ENCODE measurements around the gene SF3B1. TPM values are rescaled to one million over a fixed set of nuclear protein-coding genes. Genes with fewer than 3 reads are reported as not detected.

The SF3B1 gene
- total RNA-seq (2022; extraction: Qiagen RNA extraction): 130 to 151 TPM (median 131 TPM) in 5 replicates

GRCh38 chr2:197434541-197435513 is at the start of gene SF3B1:
Gene SF3B1 (minus strand): TSS chr2:197435028. CDS start chr2:197434999, 29 bp downstream.

DNA sequence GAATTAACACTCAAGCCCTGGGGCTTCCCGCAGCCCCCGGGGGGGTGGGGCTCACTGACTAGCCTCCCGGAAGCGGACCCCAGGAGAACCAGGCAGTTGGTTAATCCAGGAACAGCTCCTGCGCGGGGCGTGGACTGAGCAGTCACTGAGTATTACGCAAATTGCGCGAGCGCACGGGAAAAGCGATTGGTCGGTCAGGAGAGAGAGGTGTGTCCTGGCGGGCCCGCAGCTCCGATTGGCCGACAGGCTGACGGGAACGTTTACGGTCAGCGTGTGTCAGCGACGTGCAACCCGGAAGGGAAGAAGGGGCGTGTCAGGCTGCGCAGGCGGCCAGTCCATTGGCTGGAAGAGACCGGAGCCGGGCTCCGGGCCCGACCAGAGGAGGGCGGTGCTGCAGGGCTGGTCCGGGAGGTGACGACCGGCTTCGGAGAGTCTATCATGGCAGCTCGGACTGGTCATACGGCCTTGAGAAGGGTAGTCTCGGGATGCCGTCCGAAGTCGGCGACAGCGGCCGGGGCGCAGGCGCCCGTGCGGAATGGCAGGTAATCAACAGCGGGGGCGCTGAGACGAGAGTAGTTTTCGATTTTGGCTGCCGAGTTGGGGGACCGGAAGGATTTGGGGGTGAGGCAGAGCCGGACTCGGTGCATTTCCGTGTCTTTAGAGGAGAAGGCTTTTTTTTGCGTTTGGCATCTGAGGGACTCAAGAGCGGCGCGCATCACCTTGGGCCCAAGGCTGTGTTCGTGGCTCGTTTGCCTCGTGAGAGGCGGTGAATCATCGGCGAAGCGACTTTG is 18.5 kb upstream of the SF3B1 start, which contains the start of gene COQ10B:
COQ10B (plus strand) TSS at position 430 of the 791 bp plus-strand sequence; CDS start at position 439, 9 bp downstream.

Other genes with a start within 250 kb of the SF3B1 start
- gene ANKRD44, start 124.2 kb downstream of the SF3B1 start, total RNA-seq (2022; extraction: Qiagen RNA extraction): 1.7 to 4.9 TPM (median 2.7 TPM) in 5 replicates
- 15.8 to 18.8 TPM (median 17.3 TPM) in 5 replicates for gene COQ10B, start 18.5 kb upstream of the SF3B1 start, total RNA-seq (2022; extraction: Qiagen RNA extraction)
- 580 to 664 TPM (median 637 TPM) in 5 replicates for gene HSPD1, start 64.8 kb upstream of the SF3B1 start, total RNA-seq (2022; extraction: Qiagen RNA extraction)
- 520 to 964 TPM (median 574 TPM) in 5 replicates for gene HSPE1, start 65.4 kb upstream of the SF3B1 start, total RNA-seq (2022; extraction: Qiagen RNA extraction)
- 23.7 to 32.3 TPM (median 28.2 TPM) in 5 replicates for gene MOB4, start 81.0 kb upstream of the SF3B1 start, total RNA-seq (2022; extraction: Qiagen RNA extraction)
- gene RFTN2, start 240.6 kb upstream of the SF3B1 start, total RNA-seq (2022; extraction: Qiagen RNA extraction): 0.01 to 0.08 TPM in 2 of 5 replicates, not detected in the others